Type B pancreatic cell (in vitro differentiated cells): Measurements from ENCODE around the gene SLC44A2. TPM values are rescaled to one million over a fixed set of nuclear protein-coding genes. Genes with fewer than 3 reads are reported as not detected.
A peak's percentile ranks its signal among the peaks of the same experiment; 100 is the strongest.

ENCODE experiments used
- DNase-seq: peaks from one replicate; pipeline ENCODE4 v3.0.0; 2021; ENCODE audit warnings: mixed read lengths; ENCODE audit not compliant: unreplicated experiment; ENCODE audit errors: extremely low spot score
- H3K27ac Mint-ChIP-seq: 2 replicates; pipeline ENCODE4 v1.8.0; 2021; ENCODE audit warnings: mild to moderate bottlenecking, mixed read lengths
- H3K27me3 Mint-ChIP-seq: 2 replicates; pipeline ENCODE4 v1.8.0; 2021; ENCODE audit warnings: mixed read lengths
- H3K36me3 Mint-ChIP-seq: 2 replicates; pipeline ENCODE4 v1.8.0; 2021; ENCODE audit warnings: mixed read lengths
- H3K4me1 Mint-ChIP-seq: one replicate; pipeline ENCODE4 v1.8.0; 2021; ENCODE audit warnings: mixed read lengths; ENCODE audit not compliant: unreplicated experiment
- H3K4me3 Mint-ChIP-seq: 2 replicates; pipeline ENCODE4 v1.8.0; 2021; ENCODE audit warnings: mild to moderate bottlenecking, mixed read lengths
- H3K9me3 Mint-ChIP-seq: 2 replicates; pipeline ENCODE4 v1.8.0; 2021; ENCODE audit warnings: mixed read lengths
- CTCF ChIP-seq: fragments of 200-600 bp; sonication (generic); conservative IDR thresholded peaks from 2 replicates; pipeline ENCODE4 v1.5.0; 2021; ENCODE audit warnings: antibody characterized with exemption, mild to moderate bottlenecking
- total RNA-seq: library from RNA; stranded (reverse); gene quantifications from 2 replicates; pipeline ENCODE4 v1.2.1, GENCODE V29; 2021; ENCODE audit warnings: low replicate concordance

SLC44A2 gene
- total RNA-seq, 1 donor from 2014 or later = 148 TPM

GRCh38 chr19:10604460-10604980, 20.8 kb upstream of the SLC44A2 start:
- Mint-ChIP-seq H3K27ac (peak overlapping the region; percentile 91), H3K4me1 (peaks cover 13% of the 10 kb centered on the region), H3K9me3 (no peaks in the 10 kb centered on the region), H3K4me3 (peak overlapping the region; percentile 90), H3K36me3 (no peaks in the 10 kb centered on the region), H3K27me3 (peaks cover 5% of the 10 kb centered on the region)
- TF ChIP-seq CTCF = no peak
- no peak for DNase-seq

GRCh38 chr19:10611907-10612306, 13.4 kb upstream of the SLC44A2 start:
- H3K9me3 Mint-ChIP-seq = no peaks in the 10 kb centered on the region
- peaks cover 3% of the 10 kb centered on the region for H3K36me3 Mint-ChIP-seq
- no peak overlapping the region for H3K4me3 Mint-ChIP-seq
- H3K27ac Mint-ChIP-seq = no peak overlapping the region
- no peak for DNase-seq
- H3K27me3 Mint-ChIP-seq = no peaks in the 10 kb centered on the region
- no peak for TF ChIP-seq CTCF
- H3K4me1 Mint-ChIP-seq = no peaks in the 10 kb centered on the region

- Mint-ChIP-seq H3K4me3 (no peak overlapping the region), H3K9me3 (no peaks in the 10 kb centered on the region), H3K4me1 (no peaks in the 10 kb centered on the region), H3K27me3 (no peaks in the 10 kb centered on the region), H3K27ac (no peak overlapping the region), H3K36me3 (peaks cover 3% of the 10 kb centered on the region)
- TF ChIP-seq CTCF = no peak
- DNase-seq = no peak
These were observed 12.7 kb upstream of the SLC44A2 start for GRCh38 chr19:10612499-10613119.

- peak overlapping the region; percentile 97 for H3K27ac Mint-ChIP-seq
- TF ChIP-seq CTCF = no peak
- H3K4me3 Mint-ChIP-seq = no peak overlapping the region
- H3K27me3 Mint-ChIP-seq = no peaks in the 10 kb centered on the region
- no peaks in the 10 kb centered on the region for H3K9me3 Mint-ChIP-seq
- H3K4me1 Mint-ChIP-seq = no peaks in the 10 kb centered on the region
- no peak for DNase-seq
- peaks cover 3% of the 10 kb centered on the region for H3K36me3 Mint-ChIP-seq
These were observed 9.8 kb upstream of the SLC44A2 start for GRCh38 chr19:10615429-10616023.

- H3K27ac Mint-ChIP-seq = peak overlapping the region; percentile 97
- no peaks in the 10 kb centered on the region for H3K27me3 Mint-ChIP-seq
- H3K4me1 Mint-ChIP-seq = peaks cover 6% of the 10 kb centered on the region
- no peak for TF ChIP-seq CTCF
- peak overlapping the region; percentile 77 for H3K4me3 Mint-ChIP-seq
- H3K36me3 Mint-ChIP-seq = peaks cover 8% of the 10 kb centered on the region
- DNase-seq = no peak
- no peaks in the 10 kb centered on the region for H3K9me3 Mint-ChIP-seq
These were observed 7.8 kb upstream of the SLC44A2 start for GRCh38 chr19:10617409-10618121.
